Tongue (tissue), 2 donors: ENCODE data around the gene MAP3K4. TPM values are rescaled to one million over a fixed set of nuclear protein-coding genes. Genes with fewer than 3 reads are reported as not detected.
A peak's percentile ranks its signal among the peaks of the same experiment; 100 is the strongest.

Experiments
- DNase-seq: peaks from one replicate; pipeline ENCODE4 v3.0.0-alpha.2; 2015
- total RNA-seq: library from RNA; depleted of rRNA; stranded (reverse); fragments of >200 nt; gene quantifications from one replicate; pipeline ENCODE4 v1.2.3, GENCODE V29; 2014

MAP3K4 gene
- total RNA-seq, 1 donor from 2014 or later, result 57.7 TPM

DNA sequence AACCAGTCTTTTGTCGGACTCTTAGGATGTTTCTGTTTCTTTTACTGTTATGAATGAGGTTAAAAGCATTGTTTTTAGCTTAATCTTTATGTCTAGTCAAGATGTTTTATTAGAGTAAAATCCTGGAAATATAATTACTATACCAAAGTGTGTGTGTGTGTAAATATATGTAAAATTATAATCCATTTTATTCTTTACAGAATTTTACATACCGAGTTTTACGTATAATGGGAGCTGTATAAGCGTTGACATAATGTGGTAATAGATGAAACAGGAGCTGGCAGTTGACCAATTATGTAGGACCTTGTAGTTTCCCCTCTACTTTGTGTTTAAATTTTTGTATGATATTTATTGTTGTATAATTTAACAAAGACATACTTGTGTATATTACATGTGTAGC is 16.7 kb downstream of the MAP3K4 start:
- no peak for DNase-seq

DNA sequence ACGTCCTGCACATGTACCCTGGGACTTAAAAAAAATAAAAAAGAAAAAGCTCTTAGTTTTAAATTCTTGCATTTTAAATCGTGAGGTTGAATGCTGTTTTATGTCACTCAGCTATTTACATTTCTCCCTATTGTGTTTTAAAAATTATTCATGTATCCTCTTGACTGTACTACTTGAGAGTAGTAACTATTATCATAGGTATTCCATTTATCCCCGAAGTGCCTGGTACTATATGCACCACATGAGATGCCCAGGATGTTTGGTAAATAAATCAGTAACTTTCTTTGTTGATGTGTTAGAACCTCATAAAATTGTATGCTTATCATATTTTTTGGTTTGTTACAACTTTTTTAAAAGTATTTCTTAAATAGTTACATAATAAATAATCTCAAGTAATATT is 18.4 kb downstream of the MAP3K4 start:
- DNase-seq, result no peak

- no peak for DNase-seq
Observed at GRCh38 chr6:161010418-161010817, 18.8 kb downstream of the MAP3K4 start.

DNA sequence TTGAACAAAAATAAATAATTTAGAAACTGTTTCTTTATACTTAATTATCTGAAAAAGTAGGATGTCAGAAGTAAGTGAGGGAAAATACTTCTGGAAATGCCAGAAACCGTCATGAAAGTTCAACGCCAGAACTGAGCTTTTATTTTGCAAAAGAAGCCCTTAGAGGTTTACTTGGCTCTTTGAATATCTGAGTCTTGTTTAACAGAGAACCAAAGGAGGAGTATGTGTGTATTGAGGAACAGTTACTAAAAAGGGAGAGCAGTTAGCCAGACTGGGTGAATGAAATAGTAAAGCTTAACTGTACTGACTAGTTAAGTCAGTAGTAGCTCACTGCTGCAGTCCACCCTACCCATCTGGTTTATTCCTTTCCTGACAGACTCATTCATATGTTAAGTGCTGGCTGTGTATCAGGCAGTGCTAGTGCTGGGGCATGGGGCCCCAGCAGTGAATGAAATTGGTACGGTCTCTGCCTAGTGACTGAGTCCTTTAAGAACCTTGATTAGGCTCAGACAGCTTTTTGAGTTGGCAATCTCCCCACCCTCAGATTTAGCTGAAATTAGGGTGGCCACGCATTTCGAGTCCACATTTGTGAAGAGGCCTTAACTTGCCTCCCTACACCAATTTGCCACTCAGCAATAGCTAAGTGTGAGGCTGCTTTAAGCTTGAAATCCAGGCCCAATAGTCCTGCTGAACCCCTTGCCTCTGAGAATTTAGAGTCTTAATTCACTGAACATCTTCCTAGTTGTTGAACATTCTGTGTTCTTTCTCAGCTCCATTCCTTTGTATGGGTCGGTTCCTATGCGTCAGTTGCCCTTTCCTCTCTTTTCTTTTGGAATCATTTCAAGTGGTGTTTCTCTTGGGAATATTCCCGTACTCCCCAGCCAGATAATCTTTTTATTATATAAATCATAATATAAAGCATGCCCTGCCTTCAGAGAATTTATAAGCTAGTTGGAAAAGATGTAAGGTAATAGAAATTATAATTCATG is 20.2 kb downstream of the MAP3K4 start:
- peak; percentile 12 for DNase-seq

DNA sequence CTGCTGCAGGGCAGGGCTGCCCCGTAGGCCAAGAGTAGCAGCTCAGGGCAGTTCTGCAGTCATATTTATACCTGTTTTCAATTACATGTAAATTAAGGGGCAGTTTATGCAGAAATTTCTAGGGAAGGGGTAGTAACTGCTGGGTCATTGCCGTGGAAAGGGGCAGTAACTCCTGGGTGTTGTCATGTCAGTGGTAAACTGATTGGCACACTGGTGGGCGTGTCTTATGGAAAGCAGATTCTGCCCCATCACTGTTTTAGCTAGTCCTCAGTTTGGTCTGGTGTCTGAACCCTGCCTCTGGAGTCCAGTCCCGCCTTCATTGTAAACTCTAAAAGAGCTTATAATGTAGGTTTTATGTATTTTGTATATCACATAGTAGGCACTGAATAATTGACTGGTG is 22.1 kb downstream of the MAP3K4 start:
- no peak for DNase-seq

GRCh38 chr6:161017766-161018564 is 26.4 kb downstream of the MAP3K4 start:
- no peak for DNase-seq

GRCh38 chr6:161019324-161019839 is 27.8 kb downstream of the MAP3K4 start:
- DNase-seq, result no peak

- no peak for DNase-seq
Observed at GRCh38 chr6:161021543-161021942, 30.0 kb downstream of the MAP3K4 start.

DNA sequence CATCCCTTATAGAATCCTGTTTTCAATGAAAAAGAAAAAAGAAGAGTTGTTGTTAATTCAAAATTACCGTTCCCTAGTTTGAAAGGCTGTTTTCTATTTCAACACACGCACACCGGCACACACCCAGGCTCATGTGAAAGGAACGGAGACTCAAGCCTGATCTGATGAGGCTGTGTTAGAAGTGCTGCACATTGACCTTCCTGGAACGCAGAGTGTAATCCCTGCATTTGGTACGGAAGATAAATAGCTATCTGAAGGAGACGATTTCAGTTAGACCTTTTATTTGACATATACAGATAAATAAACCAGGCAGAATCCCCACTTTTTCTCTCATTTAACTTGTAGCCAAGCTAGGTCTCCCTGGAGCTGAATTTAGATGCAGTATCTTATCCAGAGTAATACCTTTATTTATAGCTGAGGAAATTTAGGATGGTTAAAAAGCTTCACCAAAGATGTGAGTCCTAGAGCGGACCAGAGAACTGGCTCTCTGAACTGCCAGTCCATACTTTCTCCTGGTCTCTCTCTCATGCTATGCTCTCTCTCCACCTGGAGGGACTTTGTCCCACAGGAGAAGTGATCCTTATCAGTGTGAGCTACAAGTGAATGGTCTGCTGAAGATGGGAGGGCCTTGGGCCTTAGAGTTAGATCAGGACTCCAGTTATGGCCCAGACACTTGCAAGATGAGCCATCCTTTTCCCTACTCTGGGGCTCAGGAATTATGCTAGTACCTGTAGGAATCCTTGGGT is 30.6 kb downstream of the MAP3K4 start:
- no peak for DNase-seq

DNA sequence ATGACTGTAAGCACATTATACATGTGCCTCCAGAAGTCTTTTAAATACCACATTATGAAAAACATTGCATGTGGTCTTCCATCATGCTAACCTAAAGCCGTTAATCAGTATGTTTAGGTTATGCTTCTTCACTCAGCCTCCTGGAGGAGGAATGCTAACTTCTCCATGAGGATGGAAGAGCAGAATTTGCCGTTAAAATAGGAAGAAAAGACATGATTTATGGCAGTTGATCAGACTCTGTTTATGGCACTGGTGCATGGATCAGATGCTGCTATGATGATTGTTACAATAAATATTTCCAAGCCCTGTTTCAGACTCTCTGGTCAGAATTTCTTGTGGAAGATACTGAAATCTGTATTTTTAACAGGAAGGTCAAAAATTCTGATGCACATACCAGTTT is 31.7 kb downstream of the MAP3K4 start:
- no peak for DNase-seq

DNA sequence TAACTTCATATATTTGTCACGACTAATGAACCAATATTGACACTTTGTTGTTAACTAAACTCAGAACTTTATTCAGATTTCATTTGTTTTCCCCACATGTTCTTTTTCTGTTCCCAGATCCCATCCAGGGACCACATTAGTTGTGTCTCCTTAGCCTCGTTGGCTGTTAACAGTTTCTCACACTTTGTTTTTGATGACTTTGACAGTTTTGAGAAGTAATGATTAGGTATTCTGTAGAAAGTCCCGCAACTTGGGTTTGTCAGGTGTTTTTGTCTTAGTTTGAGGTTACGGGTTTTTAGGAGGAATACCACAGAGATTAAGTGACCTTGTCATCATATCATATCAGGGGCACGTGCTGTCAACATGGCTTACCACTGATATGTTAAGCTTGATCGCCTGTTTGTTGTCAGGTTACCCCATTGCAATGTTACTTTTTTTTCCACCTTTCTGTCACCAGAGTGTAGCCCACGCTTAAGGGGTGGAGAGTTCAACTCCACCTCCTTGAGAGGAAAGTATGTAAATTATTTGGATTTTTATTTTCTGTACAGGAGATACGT is 32.9 kb downstream of the MAP3K4 start:
- no peak for DNase-seq

GRCh38 chr6:161027385-161027784 is 35.8 kb downstream of the MAP3K4 start:
- DNase-seq, result no peak

DNA sequence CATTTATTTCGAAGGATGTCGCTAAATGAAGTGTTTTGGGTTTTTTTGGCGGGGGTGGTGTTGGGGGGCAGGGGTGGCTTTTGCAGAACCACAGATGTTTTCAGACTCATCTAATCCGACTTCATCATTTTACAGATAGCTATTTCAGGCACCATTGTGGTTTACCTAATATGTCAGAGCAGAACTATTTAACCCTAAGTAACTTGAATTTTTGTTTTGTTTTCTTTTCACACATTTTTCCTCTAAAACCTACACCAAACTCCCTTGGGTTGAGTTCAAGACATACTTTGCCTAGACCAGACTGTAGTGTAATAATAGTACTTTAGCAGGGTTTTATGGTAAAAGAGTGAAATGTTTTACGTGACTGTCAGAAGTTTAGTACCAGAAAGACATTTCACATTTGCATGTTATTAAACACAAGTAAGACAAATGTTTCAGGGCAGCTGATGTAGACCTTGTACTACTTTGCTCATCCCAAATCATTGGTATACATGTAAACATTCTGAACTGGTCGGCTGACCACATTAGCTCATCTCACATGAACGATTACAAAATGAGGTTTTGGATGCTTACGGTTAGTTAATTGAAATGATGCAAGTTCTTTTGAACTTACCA is 37.7 kb downstream of the MAP3K4 start:
- DNase-seq, result peak; percentile 14

DNA sequence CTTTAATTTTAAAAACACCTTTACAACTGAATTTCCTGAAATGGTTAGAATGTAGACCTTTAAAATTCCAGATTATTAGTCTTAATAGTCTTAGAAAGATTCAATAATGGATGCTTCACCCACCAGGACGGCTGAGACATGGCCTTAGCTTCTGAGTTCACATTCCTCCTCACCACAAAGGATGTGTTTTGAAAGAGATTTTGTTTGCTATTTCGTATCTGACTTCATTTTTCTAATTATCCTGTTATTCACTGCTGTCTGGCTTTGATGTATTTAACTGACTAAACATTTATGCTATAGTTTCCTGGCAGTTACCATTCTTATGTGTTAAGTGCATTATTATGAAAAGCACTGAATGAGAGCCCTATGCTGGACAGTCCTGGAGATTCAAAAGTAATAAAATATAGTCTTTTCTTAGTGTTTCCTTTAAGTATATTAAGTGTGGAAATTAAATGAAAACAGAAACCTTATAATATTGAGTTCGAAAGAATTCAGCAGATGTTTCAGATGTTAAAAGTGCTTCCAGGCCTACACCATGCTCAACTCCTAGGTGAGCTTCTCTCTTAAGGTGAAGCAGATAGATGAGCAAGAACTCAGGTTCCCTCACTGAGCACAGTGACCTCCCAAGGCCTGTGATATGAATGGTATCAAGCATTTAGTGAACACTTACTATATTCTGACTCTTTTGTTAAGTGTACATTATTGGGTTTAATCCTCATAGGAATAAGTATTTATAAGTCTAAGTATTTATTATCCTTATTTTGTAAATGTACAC is 40.3 kb downstream of the MAP3K4 start:
- DNase-seq, result no peak

DNA sequence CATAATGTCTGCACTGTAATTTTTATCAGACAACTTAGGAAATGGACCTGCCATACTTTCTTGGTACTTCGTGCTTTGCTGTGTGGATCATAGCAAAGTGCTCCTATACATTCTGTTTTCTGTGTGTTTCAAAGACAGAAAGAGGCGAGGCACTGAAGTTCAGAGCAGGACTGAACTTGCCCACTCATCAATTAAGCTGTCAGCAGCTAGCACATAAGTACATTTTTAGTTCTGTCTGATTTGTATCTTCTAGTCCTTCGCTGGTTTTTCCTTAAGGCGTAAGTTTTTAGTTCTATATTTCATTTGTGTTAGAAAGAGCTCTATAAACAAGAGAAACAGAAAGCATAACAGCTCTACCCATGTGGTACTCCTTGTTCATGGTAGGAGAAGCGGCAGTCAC is 42.1 kb downstream of the MAP3K4 start:
- peak; percentile 30 for DNase-seq

GRCh38 chr6:161035182-161035980 is 43.8 kb downstream of the MAP3K4 start:
- no peak for DNase-seq

DNA sequence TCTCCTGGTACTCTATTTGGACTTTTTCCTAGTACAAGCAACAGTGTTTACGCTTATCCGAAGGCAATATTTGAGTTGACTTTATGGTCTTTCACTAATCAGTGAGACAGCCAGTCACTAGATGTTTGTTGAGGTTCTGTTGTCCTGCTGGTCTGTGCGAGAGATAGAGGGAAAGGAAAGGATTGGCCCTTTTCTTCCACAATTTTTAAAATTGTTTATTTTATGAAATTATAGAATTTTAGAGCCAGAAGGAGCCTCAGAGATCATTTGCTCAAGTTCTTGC is 44.4 kb downstream of the MAP3K4 start:
- no peak for DNase-seq

DNA sequence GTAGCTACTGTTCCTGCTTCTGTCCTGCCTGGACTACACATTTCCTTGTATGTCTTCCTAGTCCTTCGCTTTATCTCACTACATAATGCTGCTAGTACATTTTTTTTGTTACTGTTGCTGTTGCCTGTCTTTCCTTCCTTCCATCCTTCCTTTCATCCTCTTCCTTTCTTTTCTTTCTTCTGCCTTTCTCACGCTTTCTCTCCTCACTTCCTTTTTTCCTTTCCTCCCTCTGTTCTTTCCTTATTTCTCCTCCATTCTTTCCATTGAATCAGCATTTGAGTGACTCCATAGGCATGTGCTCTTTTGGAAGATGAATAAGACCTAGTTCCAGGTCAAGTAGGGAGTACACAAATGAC is 46.3 kb downstream of the MAP3K4 start:
- no peak for DNase-seq

GRCh38 chr6:161038229-161039031 is 46.9 kb downstream of the MAP3K4 start:
- DNase-seq, result peak; percentile 95
